ENCODE measurements around the gene TSC22D2.
"Not testable (repeated sequence)": the region's sequence is repeated elsewhere in the genome, so short reads cannot be mapped to it uniquely, and the experiment has no call there.

Gene TSC22D2

GRCh38 chr3:150490277-150490986 lies 82.3 kb downstream of the TSC22D2 start:
- DNase-seq (ENCODE audit: low read depth) = no peak

DNA sequence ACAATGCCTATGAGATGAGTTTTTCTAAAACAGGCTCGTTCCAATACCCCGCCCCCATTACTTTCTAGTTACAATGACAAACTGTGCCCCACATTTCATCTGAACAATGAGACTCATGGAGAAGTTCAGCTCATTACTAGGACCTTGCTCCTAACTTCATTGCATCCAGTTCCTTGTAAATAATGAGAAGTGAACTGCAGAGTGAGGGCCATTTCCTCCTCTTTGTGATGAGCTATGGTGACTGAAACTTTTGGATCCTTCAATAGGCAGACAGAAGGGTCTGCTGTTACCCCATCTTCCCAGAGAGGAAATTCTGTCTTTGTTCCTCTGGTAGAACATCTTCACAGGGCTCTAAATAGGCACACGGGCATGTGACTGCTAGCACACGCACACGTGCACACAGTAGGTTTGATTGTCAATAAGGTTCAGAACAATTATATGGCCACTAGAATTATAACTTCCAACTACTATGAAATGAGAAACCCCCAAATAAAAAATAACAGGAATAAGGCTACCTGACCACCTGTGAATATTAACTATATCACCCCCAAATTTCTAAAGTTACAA lies 86.4 kb downstream of the TSC22D2 start:
- DNase-seq (ENCODE audit: low read depth) = no peak

DNA sequence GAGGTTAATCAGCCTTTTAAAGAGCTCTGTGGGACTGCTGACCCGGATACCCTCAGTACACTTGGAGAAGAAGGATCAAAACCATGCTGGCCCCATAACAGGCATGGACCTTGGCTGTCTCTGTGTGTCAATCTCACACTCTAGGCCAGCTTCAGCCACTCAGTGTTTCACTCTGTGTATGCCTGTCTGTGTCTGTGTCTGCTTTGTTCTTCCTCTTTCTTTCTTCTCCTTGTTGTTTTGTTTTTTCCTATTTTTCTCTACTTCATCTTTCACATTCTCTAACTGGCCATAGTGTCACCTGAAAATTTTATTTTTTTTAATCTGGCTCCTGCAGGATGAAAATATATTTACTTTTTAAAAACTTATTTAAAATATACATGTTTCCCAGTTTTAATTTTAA lies 87.1 kb downstream of the TSC22D2 start:
- no peak for DNase-seq (ENCODE audit: low read depth)

GRCh38 chr3:150495563-150496168 lies 87.6 kb downstream of the TSC22D2 start:
- no peak for DNase-seq (ENCODE audit: low read depth)

- no peak for DNase-seq (ENCODE audit: low read depth)
Measured at GRCh38 chr3:150497956-150498355, 89.9 kb downstream of the TSC22D2 start.

GRCh38 chr3:150500960-150501359 lies 92.9 kb downstream of the TSC22D2 start:
- not testable (repeated sequence) for DNase-seq (ENCODE audit: low read depth)

DNA sequence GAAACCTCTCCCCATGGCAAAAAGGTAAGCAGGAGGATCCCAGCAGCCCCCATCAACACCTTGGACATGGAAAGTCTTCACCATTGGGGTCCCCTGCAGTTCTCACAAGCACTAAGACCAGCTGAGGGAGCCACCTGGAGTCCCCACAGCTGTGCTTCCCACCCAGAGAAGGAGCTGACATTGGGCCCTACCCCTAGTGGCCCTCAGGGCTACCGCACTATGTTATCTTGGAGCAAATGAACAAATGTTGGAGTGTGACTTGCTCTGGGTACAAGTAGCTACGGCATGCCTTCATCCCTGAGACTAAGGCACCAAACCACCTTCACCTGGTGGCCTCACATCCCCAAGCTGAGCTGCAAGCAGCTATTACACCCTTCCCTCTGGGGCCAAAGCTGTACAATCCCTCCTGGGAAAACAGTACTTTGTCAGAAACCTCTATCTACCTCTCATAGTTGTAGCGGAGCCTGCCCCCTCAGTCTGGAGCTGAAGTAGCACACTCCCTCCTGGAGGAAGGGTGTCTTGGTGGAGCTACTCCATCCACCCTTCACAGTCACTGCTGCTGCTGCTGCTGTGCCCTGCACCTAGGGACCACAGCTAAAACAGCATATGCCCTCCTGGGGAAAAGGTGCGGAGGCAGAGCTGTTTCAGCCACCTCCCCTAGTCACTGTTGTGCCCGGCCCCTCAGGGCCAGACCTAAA lies 95.5 kb downstream of the TSC22D2 start:
- no peak for DNase-seq (ENCODE audit: low read depth)

- no peak for DNase-seq (ENCODE audit: low read depth)
Measured at GRCh38 chr3:150504483-150504882, 96.4 kb downstream of the TSC22D2 start.

DNA sequence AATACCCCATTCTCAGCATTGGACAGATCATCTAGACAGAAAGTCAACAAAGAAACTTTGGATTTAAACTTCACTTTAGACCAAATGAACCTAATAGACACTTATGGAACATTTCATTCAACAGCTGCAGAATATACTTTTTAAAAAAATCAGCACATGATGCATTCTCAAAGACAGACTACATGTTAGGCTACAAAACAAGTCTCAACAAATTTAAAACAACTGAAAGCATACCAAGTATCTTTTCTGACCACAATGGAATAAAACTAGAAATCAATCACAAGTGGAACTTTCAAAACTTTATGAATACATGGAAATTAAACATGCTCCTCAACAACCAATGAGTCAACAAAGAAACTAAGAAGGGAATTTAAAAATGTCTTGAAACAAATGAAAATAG lies 100.3 kb downstream of the TSC22D2 start:
- DNase-seq (ENCODE audit: low read depth) = no peak

- DNase-seq (ENCODE audit: low read depth) = no peak
Measured at GRCh38 chr3:150509780-150510179, 101.7 kb downstream of the TSC22D2 start.

- DNase-seq (ENCODE audit: low read depth) = no peak
Measured at GRCh38 chr3:150511122-150511821, 103.2 kb downstream of the TSC22D2 start.

DNA sequence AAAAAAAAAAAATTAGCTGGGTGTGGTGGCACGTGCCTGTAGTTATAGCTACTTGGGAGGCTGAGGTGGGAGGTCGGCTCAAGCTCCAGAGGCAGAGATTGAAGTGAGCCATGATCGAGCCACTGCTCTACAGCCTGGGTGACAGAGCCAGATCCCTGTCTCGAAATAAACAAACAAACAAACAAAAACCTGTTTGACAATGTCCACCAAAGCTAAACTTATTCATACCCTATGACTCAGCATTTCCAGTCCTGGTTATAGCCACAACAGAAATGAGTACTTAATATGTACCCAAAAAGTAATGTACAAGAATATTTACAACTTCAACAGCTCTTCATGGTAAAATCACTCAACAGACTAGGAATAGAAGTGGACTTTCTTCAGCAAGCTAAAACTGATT lies 107.1 kb downstream of the TSC22D2 start:
- no peak for DNase-seq (ENCODE audit: low read depth)
